Prostate gland (tissue), 2 donors: Measurements from ENCODE around the gene DDX23. TPM values are rescaled to one million over a fixed set of nuclear protein-coding genes. Genes with fewer than 3 reads are reported as not detected.

ENCODE experiments used
- DNase-seq: peaks from one replicate; pipeline ENCODE4 v3.0.0-alpha.2; 2019; ENCODE audit warnings: low spot score
- H3K27ac ChIP-seq, 2 donors: fragments of 200-600 bp; sonication (generic); 2 replicates each; pipeline ENCODE4 v1.5.1; 2017 to 2019
- H3K27me3 ChIP-seq: fragments of 200-600 bp; sonication (generic); replicated peaks from 2 replicates; pipeline ENCODE4 v1.5.1; 2019; ENCODE audit not compliant: insufficient read depth
- H3K36me3 ChIP-seq, 2 donors: fragments of 200-600 bp; sonication (generic); 1 replicate in 1 of 2; 2 replicates in 1 of 2; pipeline versions ENCODE4 v1.5.1 to v1.8.1; 2017 to 2019
- H3K4me1 ChIP-seq: fragments of 200-600 bp; sonication (generic); replicated peaks from 2 replicates; pipeline ENCODE4 v1.5.1; 2019
- H3K4me3 ChIP-seq, 2 donors: fragments of 200-600 bp; sonication (generic); 2 replicates each; pipeline ENCODE4 v1.5.1; 2017 to 2019
- H3K9me3 ChIP-seq: fragments of 200-600 bp; sonication (generic); 2 replicates; pipeline ENCODE4 v1.5.1; 2017
- POLR2A ChIP-seq: fragments of 450-650 bp; IDR thresholded peaks from one replicate; pipeline ENCODE4 v1.6.1; 2016; ENCODE audit warnings: antibody characterized with exemption, mild to moderate bottlenecking
- POLR2AphosphoS5 ChIP-seq: sonication (generic); formaldehyde crosslinking; IDR thresholded peaks from one replicate; pipeline ENCODE4 v1.6.1; 2017; ENCODE audit warnings: antibody characterized with exemption
- WGBS: methylation state at CpG from one replicate; pipeline ENCODE4 v1.1.5; 2018; 5-methylcytosine and 5-hydroxymethylcytosine counted together
- intact Hi-C: fragments of 100-400 bp; cut with DNase I; formaldehyde crosslinking; loops from one replicate; pipeline ENCODE4 v1.14.2; 2022
- total RNA-seq, 2 donors: library from RNA; depleted of rRNA; stranded (reverse); fragments of >200 nt; gene quantifications; one replicate each; pipeline ENCODE4 v1.1.0, GENCODE V29; 2016
- TF ChIP-seq, protein P1 (sequence below), 4 experiments: fragments of 200-600 bp in 2 of 4; fragments of 450-650 bp in 2 of 4; sonication (generic) in 2 of 4; IDR thresholded peaks; 1 replicate in 3 of 4; 2 replicates in 1 of 4; pipeline ENCODE4 v1.5.1; 2016 to 2019; ENCODE audit warnings: antibody characterized with exemption in 4 of 4, mild to moderate bottlenecking in 2 of 4, moderate library complexity in 2 of 4

DDX23 gene
- total RNA-seq, 2 donors from 2014 or later, result 71.0 to 87.2 TPM

DNA sequence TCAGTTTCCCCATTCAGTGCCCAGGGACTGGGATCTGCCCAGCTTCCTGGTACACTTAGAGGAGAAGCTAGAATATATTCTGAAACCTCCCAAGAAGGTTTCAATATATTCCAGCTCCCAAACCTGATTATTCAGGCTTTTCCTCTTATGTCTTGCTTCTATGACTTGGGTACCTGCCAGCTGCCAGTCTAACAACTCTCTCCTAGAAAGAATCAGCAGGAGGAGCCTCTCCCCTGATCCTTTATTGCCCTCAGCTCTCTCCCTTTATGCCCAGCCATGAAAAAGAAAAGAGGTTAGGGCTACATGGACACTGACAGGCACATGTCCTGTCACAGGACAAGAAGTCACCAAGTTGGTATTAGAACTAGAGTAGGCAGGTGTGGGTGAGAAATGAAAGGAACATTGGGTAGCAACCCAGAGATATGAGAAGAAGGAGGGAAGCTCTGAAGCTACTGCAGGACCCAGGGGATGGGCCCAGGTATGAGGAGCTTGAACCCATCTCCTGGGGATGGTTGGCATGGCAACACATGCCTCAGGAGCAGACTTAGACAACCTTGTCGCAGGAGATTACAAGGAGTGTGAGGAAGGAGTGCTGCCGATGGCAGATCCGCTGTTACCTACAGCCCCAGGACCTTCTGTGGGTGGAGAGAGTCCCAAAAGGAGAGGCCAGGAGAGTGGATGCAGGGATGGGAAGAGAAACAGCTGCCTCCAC lies 35.7 kb downstream of the DDX23 start:
- no peaks in the 10 kb centered on the region for H3K36me3 ChIP-seq
- DNase-seq, result peak; percentile 42
- H3K27me3 ChIP-seq, result no peaks in the 10 kb centered on the region
- H3K4me3 ChIP-seq, result peak overlapping the region in 1 of 2 donors; percentile 72
- TF ChIP-seq, protein P1, sequence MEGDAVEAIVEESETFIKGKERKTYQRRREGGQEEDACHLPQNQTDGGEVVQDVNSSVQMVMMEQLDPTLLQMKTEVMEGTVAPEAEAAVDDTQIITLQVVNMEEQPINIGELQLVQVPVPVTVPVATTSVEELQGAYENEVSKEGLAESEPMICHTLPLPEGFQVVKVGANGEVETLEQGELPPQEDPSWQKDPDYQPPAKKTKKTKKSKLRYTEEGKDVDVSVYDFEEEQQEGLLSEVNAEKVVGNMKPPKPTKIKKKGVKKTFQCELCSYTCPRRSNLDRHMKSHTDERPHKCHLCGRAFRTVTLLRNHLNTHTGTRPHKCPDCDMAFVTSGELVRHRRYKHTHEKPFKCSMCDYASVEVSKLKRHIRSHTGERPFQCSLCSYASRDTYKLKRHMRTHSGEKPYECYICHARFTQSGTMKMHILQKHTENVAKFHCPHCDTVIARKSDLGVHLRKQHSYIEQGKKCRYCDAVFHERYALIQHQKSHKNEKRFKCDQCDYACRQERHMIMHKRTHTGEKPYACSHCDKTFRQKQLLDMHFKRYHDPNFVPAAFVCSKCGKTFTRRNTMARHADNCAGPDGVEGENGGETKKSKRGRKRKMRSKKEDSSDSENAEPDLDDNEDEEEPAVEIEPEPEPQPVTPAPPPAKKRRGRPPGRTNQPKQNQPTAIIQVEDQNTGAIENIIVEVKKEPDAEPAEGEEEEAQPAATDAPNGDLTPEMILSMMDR (IDR thresholded peaks at IDR 0.05), result no peak
- TF ChIP-seq POLR2A (no peak), POLR2AphosphoS5 (no peak)
- no peaks in the 10 kb centered on the region for H3K9me3 ChIP-seq
- WGBS, result 76% methylated on average over 3 of the region's 3 CpGs
- H3K4me1 ChIP-seq, result peaks cover 2% of the 10 kb centered on the region
- intact Hi-C loops, result no loop called here
- H3K27ac ChIP-seq, result peak overlapping the region; percentile 86 to 88

DNA sequence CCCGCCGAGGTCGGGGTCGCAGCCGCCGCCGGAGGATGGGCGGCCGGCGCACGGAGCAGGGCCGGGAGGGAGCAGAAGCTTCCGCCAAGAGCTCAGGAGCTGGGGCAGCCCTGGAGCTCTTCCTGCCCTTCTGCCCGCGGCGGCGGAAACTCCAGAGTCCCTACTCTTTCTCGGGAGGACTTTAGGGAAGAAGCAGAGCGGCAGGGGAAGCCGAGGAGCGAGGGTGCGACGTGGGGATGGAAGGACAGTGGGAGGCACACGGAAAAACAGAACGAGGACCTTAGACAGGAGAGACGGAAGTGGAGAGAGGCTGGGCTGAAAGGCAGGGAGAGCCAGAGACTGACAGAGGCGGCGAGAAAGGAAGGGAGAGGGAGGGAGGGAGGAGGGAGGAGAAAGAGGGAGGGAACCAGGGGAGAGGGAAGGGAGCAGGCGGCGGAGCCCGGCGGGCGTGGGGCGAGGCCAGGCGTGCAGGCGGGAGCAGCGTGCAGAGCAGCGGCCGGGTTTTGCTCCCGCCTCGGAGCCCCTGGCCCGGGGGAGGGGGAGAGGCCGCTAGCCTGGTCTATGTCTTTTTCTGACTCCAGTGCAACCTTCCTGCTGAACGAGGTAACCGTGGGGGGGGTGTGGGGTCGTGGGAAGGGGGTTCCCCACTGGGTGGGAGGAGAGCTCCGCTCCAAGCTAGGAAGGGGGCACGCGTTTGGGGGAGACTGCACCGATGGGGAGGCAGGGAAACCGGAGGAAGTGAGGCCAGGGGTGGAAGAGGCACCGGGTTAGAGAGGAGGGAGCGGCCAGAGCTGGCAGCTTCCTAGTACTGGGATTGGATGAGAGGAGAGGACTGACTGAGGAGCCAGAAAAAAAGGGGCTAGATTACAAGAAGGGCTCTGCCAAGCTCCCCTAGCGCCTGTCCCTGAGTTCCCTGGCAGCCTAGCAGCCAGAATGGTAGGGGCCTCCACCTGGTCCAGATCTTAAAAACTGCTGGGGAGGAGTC lies 36.5 kb downstream of the DDX23 start:
- TF ChIP-seq POLR2A, result peak; percentile 67
- TF ChIP-seq, protein P1 (IDR thresholded peaks at IDR 0.05), result no peak
- peak; percentile 53 for TF ChIP-seq POLR2AphosphoS5
- H3K27me3 ChIP-seq, result no peaks in the 10 kb centered on the region
- intact Hi-C loops, result no loop called here
- no peaks in the 10 kb centered on the region for H3K9me3 ChIP-seq
- H3K36me3 ChIP-seq, result no peaks in the 10 kb centered on the region
- peak overlapping the region; percentile 86 to 88 for H3K27ac ChIP-seq
- WGBS, result under 1% methylated on average over 54 of the region's 54 CpGs
- peaks cover 2% of the 10 kb centered on the region for H3K4me1 ChIP-seq
- DNase-seq, result peak; percentile 78
- H3K4me3 ChIP-seq, result peak overlapping the region; percentile 72 to 76

DNA sequence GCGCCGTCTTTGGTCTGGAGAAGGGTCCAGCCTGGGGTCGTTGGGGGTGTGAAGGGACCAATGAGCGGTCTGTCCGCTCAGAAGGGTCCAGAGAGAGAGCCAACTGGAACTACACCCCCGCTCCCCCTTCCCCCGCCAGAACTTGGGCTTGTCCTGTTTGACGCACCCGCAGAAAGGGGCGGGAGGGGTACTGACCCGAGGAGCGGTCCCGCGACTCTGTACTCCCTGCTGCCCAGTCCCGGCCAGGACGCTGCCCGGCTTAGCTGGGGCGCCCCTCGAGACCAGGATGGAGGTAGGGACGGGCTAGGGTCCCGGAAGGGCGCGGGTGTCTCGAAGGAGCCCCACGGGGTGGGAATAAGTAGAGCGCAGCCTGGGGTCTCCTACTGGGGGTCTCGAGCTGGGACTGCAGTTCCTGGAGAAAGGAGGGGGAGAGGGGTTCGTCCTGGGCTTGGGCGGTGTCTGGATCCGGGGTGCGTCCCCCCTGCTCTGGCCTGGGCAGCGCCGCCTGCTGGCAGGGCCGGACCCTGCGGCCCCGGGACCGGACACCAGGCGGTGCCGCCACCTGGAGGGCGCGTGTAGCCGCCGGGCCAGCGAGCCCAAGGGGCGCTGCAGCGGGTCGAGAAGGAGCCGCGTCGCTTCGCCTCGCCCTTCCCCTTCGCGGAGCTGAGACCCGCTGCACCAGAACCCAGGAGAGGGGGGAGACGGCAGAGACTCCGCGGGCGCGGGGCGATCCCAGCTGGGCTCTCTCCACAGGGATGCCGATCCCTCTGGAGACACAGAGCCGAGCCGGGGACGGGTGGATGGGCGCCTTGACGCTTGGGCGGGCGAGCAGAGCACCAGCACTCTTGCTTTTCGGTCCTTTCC lies 37.5 kb downstream of the DDX23 start:
- peaks cover 2% of the 10 kb centered on the region for H3K4me1 ChIP-seq
- H3K36me3 ChIP-seq, result no peaks in the 10 kb centered on the region
- H3K9me3 ChIP-seq, result no peaks in the 10 kb centered on the region
- under 1% methylated on average over 69 of the region's 70 CpGs for WGBS
- no peaks in the 10 kb centered on the region for H3K27me3 ChIP-seq
- peak overlapping the region; percentile 86 to 88 for H3K27ac ChIP-seq
- DNase-seq, result peak; percentile 81
- TF ChIP-seq POLR2AphosphoS5 (no peak), POLR2A (peak; percentile 47)
- TF ChIP-seq, protein P1 (IDR thresholded peaks at IDR 0.05), result peak; percentile 91 to 100 (median 98)
- H3K4me3 ChIP-seq, result peak overlapping the region; percentile 72 to 76
- intact Hi-C loops, result no loop called here

DNA sequence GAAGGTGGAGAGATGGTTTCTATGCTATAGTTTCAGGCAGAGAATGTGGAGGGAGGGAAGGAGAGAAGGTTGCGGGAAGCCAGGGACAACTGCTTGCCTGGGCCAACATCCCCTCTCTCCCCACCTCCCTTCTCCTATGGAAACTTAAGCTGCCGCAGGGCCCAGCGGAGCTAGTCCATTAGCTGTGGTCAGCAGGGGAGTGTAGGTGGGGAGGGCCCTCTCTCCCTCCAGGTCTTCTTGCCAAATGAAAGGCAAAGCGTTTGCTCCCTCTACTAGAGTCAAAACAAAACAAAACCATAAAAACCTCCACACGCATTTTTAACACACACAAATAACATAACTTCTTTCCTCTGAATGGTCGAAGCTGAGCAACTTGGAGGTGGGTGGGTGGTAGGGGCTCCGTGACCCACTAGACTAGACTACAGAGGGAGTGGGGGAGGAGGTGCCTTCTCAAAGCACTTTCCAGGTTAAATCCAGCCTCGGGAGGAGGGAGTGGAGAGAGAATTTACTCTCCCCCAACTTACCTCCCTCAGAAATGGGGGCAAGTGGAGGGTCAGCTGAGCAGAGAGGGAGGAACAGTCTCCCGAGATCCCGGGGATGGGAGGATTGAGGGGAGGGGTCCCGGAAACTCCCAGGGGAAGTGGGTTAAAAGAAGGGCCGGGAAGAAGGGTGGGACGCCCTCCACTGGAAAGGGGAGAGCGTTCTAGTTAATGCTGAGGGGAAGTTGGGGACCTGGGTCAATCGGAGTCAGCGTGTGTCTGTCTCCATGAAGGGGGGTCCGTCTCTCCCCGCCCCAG lies 38.3 kb downstream of the DDX23 start:
- WGBS, result 23% methylated on average over 18 of the region's 18 CpGs
- intact Hi-C loops, result no loop called here
- H3K4me1 ChIP-seq, result peaks cover 2% of the 10 kb centered on the region

More for the DNA sequence above, 38.3 kb downstream of the DDX23 start:
- no peaks in the 10 kb centered on the region for H3K9me3 ChIP-seq
- peak overlapping the region; percentile 86 to 88 for H3K27ac ChIP-seq
- no peaks in the 10 kb centered on the region for H3K36me3 ChIP-seq
- DNase-seq, result no peak
- peak overlapping the region; percentile 72 to 76 for H3K4me3 ChIP-seq
- TF ChIP-seq POLR2A (no peak), POLR2AphosphoS5 (no peak)
- TF ChIP-seq, protein P1 (IDR thresholded peaks at IDR 0.05), result no peak
- no peaks in the 10 kb centered on the region for H3K27me3 ChIP-seq
